Amniotic epithelial cell (primary cell): ENCODE results near the gene TFE3.

Source experiments
- DNase-seq: peaks from one replicate; pipeline ENCODE4 v3.0.0-alpha.2; 2010; ENCODE audit warnings: low read depth

Gene TFE3, protein sequence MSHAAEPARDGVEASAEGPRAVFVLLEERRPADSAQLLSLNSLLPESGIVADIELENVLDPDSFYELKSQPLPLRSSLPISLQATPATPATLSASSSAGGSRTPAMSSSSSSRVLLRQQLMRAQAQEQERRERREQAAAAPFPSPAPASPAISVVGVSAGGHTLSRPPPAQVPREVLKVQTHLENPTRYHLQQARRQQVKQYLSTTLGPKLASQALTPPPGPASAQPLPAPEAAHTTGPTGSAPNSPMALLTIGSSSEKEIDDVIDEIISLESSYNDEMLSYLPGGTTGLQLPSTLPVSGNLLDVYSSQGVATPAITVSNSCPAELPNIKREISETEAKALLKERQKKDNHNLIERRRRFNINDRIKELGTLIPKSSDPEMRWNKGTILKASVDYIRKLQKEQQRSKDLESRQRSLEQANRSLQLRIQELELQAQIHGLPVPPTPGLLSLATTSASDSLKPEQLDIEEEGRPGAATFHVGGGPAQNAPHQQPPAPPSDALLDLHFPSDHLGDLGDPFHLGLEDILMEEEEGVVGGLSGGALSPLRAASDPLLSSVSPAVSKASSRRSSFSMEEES

DNA sequence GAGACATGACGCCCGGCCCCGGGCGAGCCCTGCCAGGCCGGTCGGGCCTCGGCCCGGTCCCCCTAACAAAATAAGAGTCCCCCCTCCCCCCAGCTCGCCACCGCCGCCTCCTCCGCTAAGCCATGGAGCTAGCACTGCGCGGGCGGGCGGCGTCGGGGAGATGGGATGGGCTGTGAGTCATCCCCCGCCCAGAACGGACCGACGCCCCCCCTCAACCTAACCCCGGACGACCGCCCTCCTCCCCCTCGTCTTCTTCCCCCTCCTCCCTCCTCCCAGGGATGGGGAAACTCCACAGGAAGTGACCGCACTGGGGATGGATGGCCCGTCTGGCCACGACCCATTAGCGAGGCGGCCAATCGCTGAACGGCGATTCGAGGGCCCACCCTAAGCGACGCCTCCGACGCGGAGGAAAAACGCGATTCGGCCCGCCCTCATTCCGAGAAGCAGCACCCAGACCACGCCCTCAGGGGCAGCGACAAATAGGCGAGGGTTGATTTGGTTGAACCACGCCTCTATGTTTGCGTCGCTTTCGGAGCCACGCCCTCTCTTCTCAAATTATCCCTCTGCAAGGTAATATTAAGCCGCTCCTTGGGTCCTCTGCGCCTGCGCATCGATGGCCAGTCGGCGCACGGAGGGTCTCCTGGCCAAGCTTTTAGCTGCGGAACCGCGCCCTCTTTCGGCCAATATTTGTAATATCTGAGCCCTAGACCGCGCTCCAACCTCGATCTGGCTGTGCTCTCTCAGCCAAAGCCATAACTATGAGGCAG, at the start of gene TFE3:
TSS of gene TFE3 (minus strand) at position 138 of the 767 bp plus-strand sequence. CDS start at position 7, 131 bp downstream.
- DNase-seq = peak; percentile 98

DNA sequence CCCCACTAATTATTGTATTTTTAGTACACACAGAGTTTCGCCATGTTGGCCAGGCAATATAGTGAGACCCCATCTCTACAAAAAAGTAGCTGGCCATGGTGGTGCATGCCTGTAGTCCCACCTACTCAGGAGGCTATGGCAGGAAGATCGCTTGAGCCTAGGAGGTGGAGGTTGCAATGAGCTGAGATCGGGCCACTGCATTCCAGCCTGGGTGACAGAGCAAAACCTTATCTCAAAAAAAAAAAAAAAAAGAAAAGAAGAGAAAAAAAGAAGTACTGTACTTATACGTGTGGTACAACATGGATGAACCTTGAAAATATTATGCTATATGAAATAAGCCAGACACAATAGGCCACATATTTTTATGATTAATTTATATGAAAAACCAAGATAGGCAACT, 46.4 kb upstream of the TFE3 start:
- DNase-seq = no peak

DNA sequence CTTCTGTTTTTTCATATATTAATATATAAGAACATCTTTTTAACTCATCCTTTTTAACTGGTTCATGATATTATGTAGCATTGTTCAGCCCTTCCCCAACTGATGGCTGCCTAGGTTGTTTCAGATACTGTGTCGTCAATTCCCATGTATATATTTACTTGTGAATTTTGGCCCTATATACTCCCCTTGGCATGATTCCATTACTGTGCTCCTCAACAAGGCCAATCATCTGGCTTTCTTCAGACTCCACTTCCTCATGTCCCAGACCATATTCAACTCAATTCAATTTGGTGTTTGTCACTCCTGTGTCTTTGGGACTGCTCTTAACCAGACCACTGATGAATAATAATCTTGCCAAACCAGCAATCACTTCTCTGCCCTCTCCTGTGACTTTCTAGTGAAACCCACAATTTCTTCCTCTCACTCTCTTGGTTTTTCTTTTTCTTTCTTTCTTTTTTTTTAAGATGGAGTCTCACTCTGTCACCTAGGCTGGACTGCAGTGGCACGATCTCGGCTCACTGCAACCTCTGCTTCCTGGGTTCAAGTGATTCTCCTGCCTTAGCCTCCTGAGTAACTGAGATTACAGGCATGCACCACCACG, 39.2 kb upstream of the TFE3 start:
- DNase-seq = no peak

DNA sequence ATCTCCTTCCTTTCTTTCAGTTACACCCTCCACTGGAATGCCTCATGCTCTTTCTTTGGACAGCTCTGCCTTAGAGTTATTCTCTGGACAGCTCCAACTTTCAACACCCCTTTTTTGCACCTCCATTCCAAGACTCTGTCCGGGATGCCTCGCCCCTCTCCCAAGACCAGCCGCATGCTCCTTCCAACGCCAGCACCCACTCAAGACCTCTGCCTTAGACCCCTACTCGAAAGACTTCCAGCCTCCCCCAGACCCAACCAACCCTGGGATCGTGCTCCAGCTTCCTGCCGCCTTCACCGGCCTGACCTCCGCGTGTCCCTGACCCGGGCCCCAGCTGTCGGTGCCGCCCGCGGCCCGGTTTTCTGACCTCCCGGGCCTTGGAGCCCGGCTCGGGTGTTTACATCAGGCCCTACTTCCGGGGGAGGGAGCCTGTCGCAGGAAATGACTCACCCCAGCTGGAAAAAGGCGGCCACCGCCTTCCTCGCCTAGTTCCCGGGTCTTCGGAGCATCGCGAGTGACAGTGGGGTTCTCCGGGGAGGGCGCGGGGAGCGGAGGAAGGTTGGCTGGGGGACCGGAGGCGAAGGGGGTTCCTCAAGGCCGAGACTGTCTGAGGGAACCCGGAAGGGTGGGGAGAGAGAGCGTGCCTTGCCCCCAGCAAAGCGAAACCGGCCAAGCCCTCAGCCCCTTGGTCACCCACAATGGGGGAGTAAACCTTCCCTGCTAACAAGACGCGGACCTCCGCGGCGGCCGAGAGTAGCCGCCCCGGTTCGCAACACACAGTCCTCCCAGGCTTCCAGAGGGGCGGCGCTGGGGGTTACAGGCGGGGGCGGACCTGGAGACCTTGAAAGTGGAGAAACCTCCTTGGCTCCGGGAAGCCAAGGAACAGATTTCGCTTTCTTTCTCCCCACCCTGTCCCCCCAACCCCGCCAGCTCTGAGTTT, 36.6 kb upstream of the TFE3 start, which contains the start of gene WDR45:
TSS of gene WDR45 (minus strand) at position 399 of the 940 bp plus-strand sequence. CDS start 1,792 bp downstream, outside the sequence.
- DNase-seq = peak; percentile 66

DNA sequence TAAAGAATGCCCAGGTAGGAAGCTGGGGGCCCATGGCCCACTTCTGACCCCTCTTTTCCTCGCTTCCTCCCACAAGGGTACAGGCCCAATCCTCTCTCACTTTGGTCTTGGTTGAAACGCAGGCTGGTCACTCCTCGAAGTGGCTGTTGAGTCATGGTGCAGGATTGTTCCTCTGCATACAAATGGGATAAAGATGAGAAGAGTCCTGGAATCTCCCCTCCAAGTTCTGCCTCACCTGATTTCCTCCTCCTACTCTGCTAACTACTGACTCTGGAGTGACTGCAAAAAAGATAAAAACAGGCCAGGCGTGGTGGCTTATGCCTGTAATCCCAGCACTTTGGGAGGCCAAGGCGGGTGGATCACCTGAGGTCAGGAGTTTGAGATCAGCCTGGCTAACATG, 34.8 kb upstream of the TFE3 start:
- DNase-seq = no peak

DNA sequence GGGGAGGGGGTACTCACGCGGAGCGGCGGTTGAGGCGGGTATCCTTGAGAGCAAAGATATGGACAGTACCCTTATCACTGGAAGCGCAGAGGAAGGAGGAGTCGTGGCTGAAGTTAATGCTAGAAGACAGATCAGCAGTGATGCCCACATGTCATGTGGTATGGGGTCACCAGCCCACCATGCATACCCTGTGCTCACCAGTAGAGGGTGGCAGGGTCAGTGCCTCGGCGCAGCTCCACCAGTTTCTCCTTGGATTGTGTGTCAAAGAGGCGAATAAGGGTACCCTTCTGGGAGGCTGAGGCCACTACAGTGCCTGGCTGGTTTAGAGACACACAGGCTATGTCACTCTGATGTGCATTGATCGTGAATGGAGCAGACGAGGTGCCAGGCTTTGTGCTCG, 32.2 kb upstream of the TFE3 start:
- DNase-seq = no peak

DNA sequence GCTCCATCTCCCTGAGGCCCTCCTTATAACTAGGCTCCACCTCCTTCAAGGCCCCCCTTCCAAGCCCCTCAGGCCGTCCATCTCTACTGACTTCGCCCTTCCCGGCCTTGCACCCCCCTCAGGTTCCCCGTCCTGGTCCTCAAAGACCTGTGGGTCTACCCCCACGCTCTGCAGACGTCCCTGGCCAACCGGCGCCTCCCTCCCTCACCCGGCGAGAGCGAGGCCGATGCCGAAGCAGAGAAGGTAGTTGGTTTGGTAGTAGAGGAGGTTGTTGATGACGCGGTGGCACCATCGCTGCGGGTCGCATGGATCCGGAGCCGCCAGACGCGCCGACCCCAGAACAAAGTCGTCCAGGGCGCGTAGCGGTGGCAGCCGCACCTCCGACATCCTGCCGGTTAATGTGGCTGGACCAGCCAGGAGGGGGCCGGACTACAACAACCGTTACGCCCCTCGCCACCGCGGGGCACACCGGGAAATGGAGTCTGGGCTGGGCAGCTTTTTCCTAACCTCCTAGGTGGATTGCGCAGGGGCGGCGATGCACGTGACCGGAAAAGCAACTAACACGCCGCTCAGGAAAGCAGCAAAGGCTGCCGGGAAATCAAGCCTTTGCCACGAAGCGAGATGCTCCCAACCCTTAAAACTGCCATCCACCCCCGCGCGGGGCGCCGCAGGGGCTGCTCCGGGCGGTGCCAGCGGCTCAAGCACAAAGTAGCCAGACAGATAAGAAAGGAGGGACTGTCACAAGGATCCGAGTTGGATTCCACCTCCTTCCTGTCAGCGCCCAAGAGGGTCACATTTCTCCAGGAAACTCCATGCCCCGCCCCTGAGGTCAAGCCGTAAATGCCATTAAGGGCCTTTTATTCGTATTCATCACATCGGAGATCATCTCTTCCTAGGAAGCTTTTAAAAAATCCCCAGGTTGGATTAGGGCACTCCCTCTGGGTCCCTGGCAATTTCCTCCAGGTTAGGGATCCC, 30.7 kb upstream of the TFE3 start, which contains the start of gene PRAF2:
TSS of gene PRAF2 (minus strand) at position 402 of the 975 bp plus-strand sequence. CDS start at position 387, 15 bp downstream.
- DNase-seq = peak; percentile 87

DNA sequence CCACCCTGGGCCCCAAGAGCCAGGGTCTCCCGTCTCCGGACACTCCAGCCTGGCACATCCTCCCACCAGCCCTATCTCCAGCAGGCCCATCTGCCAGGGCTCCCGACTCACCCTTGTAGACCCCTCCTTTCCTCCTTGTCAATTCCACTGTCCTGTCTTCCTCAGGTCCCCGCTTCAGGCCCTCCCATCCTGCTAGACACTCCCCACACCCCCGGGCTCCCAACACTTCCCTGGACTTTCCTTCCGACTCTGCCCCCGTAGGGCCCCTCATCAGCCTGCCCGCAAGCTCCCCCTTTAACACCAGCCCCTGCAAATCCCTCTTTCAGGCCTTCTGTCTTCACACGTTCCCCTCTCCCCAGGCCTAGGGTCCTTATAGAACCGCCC, 29.5 kb upstream of the TFE3 start:
- DNase-seq = no peak

DNA sequence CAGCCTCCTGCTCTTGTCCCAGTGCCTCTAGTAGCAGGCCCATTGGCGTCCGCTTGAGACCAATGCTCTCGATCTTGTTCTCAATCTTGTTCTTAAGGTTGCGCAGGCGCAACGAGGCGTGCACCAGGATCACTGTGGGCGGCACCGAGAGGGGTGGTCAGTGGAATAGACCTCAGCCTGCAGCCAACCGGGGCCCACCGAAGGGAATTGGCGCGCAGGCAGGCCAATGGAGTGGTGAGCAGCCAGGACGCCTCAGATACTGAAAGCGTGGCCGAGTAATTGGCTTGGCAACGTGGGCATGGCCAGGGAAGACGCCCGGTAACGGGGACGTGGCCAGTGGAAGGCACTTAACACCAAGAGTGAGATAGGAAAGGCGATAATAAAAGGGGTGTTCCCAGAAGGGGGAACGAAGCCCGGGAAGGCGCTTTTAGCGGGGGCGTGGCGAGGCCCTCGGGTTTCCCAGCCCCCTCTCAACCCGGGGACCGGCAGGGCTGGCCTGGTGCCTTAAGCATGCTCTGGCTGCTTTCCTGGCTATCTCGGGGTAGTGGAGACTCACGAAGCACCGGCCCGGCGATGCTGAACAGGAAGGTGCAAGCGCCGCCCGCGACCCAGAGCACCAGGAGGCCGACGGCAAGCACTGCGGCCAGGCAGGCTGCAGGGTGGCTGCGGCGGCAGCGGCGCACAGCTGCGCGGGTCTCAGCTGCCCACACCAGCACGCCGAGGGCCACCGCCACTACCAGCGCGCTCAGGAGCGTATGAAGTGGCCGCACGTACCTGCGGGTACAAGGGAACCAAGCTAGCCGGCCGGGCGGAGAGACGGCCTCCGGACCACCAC, 28.9 kb upstream of the TFE3 start:
- DNase-seq = peak; percentile 83

DNA sequence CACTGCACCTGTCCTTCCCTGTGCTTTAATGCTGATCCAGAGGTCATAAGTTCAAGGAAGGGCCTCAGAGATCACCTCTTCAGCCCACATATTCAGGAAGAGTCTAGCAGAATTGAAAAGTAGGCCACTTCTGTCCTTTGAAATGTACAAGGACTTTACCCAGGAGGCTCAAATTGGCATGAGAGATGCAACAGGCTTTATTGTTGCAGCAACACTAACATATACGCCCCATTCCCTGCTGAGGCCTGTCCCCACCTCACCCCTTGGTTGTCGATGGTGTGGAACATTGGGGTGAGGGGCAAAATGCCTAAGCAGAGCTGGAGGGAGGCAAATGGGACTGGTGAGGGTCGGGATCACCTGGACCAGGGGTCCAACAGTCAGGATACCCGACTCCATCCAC, 27.8 kb upstream of the TFE3 start:
- no peak for DNase-seq

DNA sequence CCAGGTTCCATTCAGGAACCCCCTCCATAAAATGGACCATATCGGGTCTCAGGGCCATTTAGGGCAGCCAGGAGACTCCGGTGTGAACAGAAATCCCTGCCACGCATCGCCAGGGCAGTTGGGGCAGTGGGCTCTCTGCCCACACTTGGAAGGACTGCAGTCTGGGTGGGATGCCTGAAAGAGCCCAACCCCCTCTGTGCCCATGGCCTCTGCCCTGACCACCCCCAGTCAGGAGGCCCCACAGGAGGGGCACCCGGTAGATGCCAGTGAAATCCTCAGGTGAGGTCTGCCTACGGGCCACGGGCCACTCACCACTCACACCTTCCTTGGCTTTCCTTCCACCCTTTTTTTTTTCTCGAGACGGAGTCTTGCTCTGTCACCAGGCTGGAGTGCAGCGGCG, 25.9 kb upstream of the TFE3 start:
- DNase-seq = no peak

DNA sequence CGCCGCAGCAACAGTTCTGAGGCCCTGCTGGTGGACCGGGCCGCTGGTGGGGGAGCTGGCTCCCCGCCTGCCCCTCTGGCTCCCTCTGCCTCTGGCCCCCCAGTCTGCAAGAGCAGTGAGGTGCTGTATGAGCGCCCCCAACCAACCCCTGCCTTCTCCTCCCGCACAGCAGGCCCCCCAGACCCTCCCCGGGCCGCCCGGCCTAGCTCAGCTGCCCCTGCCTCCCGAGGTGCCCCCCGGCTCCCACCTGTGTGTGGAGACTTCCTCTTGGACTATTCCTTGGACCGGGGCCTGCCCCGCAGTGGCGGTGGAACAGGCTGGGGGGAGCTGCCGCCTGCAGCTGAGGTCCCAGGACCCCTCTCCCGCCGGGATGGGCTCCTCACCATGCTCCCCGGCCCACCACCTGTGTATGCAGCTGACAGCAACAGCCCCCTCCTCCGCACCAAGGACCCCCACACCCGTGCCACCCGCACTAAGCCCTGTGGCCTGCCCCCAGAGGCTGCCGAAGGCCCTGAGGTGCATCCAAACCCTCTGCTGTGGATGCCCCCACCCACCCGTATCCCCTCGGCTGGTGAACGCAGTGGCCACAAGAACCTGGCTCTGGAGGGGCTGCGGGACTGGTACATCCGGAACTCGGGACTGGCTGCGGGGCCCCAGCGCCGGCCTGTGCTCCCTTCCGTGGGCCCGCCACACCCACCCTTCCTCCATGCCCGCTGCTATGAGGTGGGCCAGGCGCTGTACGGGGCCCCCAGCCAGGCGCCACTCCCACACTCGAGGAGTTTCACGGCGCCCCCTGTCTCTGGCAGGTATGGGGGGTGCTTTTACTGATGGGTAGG, 24.3 kb upstream of the TFE3 start:
- no peak for DNase-seq

DNA sequence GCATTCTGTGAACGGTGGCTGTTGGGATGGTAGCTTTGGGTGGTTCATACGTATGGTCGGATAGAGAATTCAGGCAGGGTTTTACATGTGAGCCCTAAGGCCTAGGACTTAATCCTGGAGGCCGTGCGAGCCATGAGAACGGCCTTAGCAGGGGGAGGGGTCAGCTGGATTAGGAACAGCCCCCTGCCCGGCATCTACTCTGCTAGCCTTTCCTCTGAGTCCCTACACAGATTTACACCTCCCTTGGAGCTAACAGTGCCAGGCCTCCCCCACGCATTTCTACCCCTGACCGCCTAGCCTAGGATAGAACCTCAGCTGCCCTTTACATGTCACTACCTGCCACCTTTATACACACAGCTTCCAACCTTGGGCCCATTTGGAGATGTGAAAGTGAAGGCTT, 23.5 kb upstream of the TFE3 start:
- DNase-seq = no peak

DNA sequence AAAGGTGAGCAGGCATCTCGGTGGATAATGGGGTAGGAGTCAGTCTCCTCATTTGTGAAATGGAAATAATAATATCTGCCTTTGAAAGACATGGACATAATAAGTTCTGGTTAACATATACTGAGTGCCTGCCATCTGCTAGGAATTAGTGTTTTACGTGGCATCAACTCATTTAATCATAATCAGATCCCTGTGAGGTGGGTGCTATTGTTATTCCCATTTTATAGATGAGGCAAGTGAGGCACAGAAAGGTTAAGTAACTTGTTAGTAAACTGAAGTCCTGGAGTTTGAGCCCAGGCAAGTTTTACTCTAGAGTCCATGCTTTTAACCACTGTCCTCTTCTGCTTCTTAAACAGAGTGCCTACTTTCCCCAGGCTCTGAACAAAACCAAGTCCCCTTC, 23.1 kb upstream of the TFE3 start:
- no peak for DNase-seq

DNA sequence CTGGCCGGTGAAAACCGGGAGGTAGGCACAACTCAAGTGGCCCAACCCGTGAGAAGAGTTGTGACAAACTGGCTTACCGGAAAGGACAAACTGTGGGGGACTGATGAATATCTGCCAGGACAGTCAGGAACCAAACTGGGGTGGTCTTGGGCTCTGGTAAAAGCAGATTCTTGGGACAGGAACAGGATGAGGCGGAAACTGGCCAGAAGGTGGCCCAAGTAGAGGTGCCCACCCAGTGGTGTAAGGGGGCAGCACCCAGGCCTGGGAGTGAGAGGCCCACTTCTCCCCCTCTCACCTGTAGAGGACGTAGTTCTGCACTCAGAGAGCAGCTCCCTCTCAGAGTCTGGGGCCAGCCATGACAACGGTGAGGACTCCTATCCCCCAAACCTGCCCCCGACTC, 21.6 kb upstream of the TFE3 start:
- DNase-seq = no peak

DNA sequence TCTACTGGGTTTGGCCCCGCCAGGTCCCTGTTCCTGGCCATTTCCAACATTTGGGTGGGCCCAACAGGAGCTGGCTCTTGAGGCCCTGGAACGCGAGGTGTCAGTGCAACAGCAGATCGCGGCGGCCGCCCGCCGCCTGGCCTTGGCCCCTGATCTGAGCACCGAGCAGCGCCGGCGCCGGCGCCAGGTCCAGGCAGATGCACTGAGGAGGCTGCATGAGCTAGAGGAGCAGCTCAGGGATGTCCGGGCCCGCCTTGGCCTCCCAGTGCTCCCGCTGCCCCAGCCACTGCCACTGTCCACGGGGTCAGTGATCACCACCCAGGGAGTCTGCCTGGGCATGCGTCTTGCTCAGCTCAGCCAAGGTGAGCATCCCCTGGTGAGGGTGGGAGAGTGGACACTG, 21.1 kb upstream of the TFE3 start:
- no peak for DNase-seq

DNA sequence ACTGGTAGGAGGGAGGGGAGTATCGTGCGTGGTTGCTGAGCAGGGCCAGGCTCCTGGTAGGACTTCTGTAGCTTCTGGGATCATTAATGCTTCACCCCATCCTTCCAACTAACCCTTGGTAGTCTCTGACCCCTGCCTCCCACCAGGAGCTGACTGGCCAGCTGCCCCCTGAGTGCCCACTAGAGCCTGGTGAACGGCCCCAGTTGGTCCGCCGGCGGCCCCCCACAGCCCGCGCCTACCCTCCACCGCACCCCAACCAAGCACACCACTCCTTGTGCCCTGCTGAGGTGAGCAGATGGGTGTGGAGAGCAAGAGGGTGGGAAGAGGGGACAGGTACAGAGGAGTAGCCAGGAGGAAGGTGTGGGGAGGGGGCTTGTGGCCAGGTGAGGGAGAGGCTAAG, 20.6 kb upstream of the TFE3 start:
- no peak for DNase-seq

DNA sequence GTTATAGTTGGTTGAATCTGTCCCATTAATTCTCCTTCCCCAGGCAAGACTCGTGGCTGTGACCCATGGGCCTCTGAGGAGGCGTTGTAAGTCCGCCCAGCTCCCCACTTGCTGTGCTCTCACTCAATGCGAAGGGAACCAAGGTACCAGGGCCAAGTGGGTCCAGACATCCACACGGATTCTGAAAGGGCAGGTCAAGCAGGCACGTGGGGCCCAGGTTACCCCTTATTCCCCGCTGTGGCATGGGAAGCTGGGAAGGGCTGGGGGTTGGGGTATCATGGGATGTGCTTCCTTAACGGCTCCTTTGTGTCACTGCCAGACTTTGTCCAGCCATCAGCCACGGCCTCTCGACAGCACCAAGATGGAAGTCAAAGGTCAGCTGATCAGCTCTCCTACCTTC, 18.8 kb upstream of the TFE3 start:
- DNase-seq = no peak
